NCI-H128 (cell line): ENCODE results near the gene COL4A1.
"Not testable (repeated sequence)": the region's sequence is repeated elsewhere in the genome, so short reads cannot be mapped to it uniquely, and the experiment has no call there.

Experiments used
- DNase-seq: peaks from one replicate; lab custom pipeline; 2025; ENCODE audit not compliant: unreplicated experiment; lab: John Stamatoyannopoulos, UW

Gene COL4A1

DNA sequence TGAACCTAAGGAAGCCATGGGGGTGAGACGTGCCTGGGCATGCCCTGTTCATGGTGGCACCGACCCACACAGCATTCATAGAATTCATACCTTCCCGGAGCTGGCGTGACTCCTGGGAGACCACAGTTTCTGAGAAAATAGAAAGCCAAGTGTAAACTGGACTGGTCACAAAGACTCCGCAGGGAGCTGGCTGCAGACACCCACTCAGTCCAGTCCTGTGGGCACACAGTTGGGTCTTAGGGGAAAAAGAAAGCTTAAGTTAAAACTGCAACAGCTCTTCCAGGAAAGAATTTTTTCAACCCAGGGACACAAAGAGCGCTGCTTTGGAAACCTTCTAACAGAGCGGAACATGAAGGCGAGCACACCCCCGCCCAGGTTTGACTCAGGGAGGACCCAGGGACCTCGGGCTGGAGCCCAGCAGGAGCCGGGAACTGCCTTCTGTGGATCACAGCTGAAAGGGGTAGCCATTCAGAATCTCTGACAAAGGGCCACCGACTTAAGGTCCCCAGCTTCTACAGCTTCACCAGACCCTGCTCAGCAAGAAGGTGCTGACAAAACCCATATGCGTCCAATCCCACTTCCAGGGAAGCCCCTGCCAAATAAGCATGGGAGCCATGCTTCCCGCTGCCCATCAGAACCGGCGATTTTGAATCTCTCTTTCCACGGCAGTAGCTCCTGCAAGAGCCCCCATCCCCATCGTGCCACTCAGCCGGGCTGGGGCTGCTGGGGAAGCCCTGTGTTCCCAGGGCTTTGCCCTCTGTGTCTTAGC, 183.7 kb downstream of the COL4A1 start:
- no peak for DNase-seq

DNA sequence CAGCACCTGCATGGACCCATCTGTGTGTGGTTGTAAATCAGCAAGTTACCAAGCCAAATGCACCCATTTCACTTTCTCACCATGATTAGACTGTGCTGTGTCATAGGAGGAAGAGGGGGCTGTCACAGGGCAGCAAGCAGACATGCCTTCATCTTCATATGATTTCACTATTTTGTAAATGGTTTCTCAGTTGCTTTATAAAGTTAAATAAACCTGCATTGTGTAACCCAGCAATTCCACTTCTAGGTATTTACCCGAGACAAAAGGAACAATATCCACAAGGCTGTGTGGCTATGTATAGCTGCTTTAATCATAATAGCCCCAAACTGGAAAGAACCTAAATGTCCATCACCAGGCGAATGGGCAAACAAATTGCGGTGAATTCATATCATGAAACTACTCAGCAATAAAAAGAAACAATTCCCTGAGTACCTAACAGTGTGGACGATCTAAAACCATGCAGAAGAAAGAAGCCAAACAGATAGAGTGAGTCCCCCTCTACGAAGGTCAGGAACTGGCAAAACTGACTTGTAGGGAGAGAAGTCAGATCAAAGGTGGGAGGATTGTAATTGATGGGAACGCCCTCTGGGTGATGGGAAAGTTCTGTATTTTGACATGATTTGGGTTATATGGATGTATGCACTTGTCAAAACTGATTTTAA, 185.4 kb downstream of the COL4A1 start:
- DNase-seq: no peak

DNA sequence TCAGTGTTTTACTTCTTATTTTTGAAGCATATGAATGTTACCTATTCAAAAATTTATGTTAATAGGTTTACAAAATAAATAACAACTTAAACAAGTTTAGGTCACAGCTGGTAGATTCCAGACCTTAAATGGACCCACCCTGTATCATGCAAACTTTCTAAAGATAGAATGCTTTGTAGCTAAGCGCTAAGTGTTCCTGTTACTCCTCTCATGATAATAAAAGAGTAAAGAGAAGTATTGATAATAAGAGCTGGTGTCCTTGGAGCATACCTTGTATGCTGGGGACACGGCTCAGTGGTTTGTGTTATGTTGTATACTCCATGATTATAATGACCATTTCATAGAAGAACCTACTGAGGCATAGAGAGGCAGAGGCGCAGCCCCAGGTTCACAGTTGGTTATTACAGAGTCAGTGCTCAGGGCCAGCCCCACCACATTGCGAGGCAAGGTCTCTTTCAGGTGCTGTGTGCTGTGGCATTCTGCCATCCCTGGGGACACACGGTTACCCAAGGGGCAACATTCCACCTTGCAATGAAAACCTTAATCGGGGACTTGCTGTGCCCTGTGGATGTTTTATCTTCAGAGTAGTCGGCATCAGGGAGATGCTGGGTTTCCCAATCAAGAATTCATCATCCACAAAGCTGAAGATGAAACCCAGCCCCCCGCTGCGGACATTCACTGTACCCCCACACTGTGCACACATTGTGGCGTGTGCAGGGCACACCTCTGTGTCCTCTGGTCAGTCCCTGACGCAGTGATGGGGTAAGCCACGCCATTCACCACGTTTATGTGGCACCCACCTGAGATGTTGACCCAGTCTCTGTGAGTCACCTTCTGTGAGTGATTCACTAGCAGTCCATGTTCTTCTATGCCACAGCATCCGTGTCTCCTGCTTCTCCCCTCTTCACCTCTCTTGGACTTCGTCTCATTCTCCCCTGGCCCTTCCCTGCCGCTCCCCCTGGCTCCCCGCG, 186.7 kb downstream of the COL4A1 start:
- no peak for DNase-seq

- DNase-seq: no peak
These were observed 188.9 kb downstream of the COL4A1 start for GRCh38 chr13:110118106-110118505.

DNA sequence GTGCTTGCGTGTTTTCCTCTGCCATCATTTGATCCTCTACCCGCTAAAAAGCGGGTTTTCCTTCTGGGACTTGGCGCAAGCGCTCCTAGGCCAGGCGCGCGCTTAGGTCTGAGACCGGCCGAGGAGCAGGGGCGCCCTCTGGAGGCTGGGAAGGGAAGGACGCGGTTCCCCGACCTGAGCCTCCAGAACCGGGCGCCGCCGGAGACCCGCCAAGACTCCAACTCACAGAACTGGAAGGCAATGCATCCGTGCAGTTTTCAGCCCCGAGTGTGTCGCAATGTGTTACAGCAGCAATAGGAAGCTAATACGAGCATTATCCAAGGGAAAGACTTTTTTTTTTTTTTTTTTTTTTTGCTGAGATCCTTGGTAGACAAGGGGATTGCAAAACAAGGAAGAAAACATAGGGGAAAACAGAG, 190.9 kb downstream of the COL4A1 start:
- DNase-seq: no peak

GRCh38 chr13:110115591-110115990, 191.4 kb downstream of the COL4A1 start:
- no peak for DNase-seq

DNA sequence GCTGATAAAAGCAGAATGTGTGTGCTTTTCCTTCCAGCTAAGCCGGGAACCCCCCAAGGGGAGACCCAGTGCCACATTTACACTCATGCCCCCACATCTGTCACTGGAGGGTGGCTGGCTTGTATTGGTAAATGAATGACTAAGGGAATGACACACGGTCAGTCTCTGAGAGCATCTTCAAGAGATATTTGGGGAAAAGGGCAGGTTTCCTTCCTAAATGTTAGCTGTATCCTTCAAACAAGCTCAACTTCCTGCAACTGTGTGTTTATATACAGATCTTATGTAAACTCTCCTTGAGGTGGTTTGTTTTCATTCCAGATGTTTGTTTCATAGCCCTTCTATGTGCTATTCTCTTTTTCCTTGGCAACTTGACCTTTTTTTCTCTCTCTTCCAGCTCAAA, 192.6 kb downstream of the COL4A1 start:
- no peak for DNase-seq

DNA sequence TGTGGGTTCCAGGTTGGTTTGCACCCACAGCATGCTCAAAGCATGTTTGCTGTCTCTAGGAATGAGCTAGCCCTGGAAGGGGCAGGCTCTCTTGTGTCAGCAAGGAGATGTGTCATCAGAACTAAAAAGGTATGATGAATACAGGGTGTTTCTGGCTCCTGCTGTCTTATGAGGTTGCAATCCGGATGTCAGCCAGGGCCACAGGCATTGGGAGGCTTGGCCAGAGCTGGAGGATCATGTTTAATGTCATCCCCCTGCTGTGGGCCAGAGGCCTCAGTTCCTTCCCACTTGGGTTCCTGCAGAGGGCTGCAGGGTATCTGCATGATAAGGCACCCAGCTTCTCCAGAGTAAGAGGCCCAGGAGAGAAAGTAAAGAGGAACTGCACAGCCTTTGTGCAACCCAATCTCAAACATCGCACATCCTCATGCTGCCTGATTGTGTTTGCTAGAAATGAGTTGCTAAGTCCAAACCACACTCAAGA, 193.6 kb downstream of the COL4A1 start:
- DNase-seq: no peak

DNA sequence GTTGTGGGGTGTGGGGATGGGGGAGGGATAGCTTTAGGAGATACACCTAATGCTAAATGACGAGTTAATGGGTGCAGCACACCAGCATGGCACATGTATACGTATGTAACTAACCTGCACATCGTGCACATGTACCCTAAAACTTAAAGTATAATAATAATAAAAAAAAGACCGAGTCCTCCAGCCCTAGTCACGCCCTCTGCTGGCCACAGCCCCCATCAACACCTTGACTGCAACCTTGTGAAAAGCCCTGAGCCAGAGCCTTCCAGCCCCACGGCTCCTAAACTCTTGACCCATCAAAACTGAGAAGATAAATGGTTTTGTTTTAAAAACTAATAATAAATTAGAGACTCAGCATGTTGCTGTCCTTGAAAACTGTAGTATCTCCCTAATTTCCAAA, 194.6 kb downstream of the COL4A1 start:
- DNase-seq: not testable (repeated sequence)

- DNase-seq: no peak
These were observed 196.2 kb downstream of the COL4A1 start for GRCh38 chr13:110110783-110111182.

GRCh38 chr13:110109910-110110309, 197.0 kb downstream of the COL4A1 start:
- DNase-seq: no peak

GRCh38 chr13:110109140-110109783, 197.7 kb downstream of the COL4A1 start:
- DNase-seq: no peak

GRCh38 chr13:110108348-110109139, 198.4 kb downstream of the COL4A1 start:
- DNase-seq: peak; percentile 41

DNA sequence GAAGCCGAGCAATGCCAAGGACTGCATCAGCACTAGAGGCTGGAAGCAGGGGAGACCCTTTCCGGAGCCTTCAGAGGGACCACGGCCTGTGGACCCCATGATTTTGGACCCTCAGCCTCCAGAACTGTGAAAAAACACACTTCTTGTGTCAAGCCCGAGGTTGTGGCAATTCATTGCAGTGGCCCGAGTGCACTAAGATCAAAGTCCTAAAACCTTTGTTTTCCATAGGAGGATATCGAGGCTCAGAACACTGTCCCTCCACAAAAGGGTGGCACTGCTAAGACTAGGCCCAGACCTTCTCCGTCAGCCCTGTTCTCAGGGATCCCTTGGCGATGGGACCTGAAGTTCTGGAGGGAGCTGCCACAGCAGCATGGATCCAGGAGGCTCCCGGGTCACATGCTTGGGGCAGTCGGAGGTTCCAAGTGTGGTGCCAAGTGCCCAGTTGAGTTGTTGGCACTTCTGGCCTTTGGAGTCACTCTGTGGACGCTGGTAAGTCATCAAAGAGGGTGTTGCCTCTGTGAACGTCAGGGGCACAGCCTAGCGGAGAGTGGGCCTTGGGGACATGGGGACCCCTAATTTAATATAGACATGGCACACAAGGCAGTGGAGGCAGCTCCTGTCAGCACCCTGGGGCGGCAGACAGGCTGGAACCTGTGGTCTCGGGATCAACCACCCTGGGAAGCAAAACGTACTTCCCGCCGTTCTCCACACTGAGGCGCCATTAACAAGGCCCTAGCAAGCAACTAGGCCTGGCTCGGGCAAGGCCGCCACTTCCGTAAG, 199.2 kb downstream of the COL4A1 start:
- DNase-seq: no peak

GRCh38 chr13:110106726-110107125, 200.2 kb downstream of the COL4A1 start:
- no peak for DNase-seq

GRCh38 chr13:110105136-110105535, 201.8 kb downstream of the COL4A1 start:
- DNase-seq: no peak

DNA sequence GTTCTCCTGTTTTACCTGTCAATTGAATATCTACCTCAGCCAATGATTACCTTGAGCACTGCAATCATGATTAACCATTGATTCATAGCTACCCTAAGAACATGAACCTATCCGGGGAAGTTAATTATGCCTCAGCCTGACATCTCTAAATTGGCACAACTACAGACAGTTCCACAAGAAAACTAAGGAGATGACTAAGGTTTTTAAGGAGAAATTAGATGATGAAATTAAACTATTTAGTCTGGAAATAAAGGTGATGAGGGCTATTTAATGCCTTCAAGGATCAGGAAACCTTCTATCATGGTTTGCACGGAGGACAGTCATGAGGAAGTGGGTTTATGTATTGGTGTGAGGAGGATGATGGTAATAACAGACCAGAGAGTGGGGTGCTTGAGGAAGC, 203.4 kb downstream of the COL4A1 start:
- no peak for DNase-seq

GRCh38 chr13:110103026-110103425, 203.9 kb downstream of the COL4A1 start:
- no peak for DNase-seq

GRCh38 chr13:110102053-110102452, 204.9 kb downstream of the COL4A1 start:
- DNase-seq: no peak
